Testis (tissue), 2 donors: ENCODE data around the gene ACACB.

Experiments used
- CTCF ChIP-seq, 3 experiments: fragments of 450-650 bp in 2 of 3; fragments of 200-600 bp in 1 of 3; sonication (generic) in 1 of 3; IDR thresholded peaks; one replicate each; pipeline ENCODE4 v1.5.1; 2016 to 2019; ENCODE audit warnings: antibody characterized with exemption in 3 of 3, mild to moderate bottlenecking in 2 of 3, moderate library complexity in 1 of 3
- POLR2A ChIP-seq: fragments of 450-650 bp; IDR thresholded peaks from one replicate; pipeline ENCODE4 v1.6.1; 2017; ENCODE audit warnings: antibody characterized with exemption, mild to moderate bottlenecking, moderate library complexity

GRCh38 chr12:109097435-109098182 lies 18.8 kb upstream of the ACACB start, which contains the start of gene UNG:
- no peak for TF ChIP-seq CTCF (IDR thresholded peaks at IDR 0.05)
- TF ChIP-seq POLR2A, result no peak
